ENCODE data around the gene KLHDC1.

KLHDC1 gene

GRCh38 chr14:49796025-49796424 lies 103.1 kb downstream of the KLHDC1 start:
- H3K4me3 ChIP-seq (replicated peaks; ENCODE audit: low read depth, low read length): no peak overlapping the region
- TF ChIP-seq CTCF (IDR thresholded peaks at IDR 0.05; ENCODE audit: low read length, missing control alignments): no peak
- no peak for DNase-seq (ENCODE audit: low read depth)

Measured in fibroblast of pulmonary artery (primary cell).